HepG2 (cell line): Measurements from ENCODE around the gene SLC20A1. TPM values are rescaled to one million over a fixed set of nuclear protein-coding genes. Genes with fewer than 3 reads are reported as not detected.

ENCODE experiments used
- CENPX ChIP-seq: sonication (generic); formaldehyde crosslinking; IDR thresholded peaks from 2 replicates; pipeline ENCODE4 v1.9.0; 2021; ENCODE audit warnings: mild to moderate bottlenecking, missing genetic modification reagents, moderate library complexity
- EHMT2 ChIP-seq: fragments of 200-600 bp; sonication (generic); IDR thresholded peaks from 2 replicates; pipeline ENCODE4 v1.7.0; 2017; ENCODE audit warnings: antibody characterized with exemption, low read depth, low read length, borderline replicate concordance
- KLF11 ChIP-seq: IDR thresholded peaks from 2 replicates; pipeline ENCODE4 v1.6.1; 2016; ENCODE audit warnings: missing compliant biosample characterization
- NFATC3 ChIP-seq: sonication (generic); formaldehyde crosslinking; IDR thresholded peaks from 2 replicates; pipeline ENCODE4 v1.5.1; 2020; ENCODE audit warnings: mild to moderate bottlenecking, missing genetic modification reagents
- PAF1 ChIP-seq: IDR thresholded peaks from 2 replicates; pipeline ENCODE4 v1.6.1; 2016; ENCODE audit warnings: missing genetic modification reagents, missing compliant biosample characterization
- RARG ChIP-seq: sonication (generic); formaldehyde crosslinking; IDR thresholded peaks from 2 replicates; pipeline ENCODE4 v1.4.0; 2020; ENCODE audit warnings: low read depth, mild to moderate bottlenecking, missing genetic modification reagents
- SMAD1 ChIP-seq: sonication (generic); formaldehyde crosslinking; IDR thresholded peaks from 2 replicates; pipeline ENCODE4 v1.4.0; 2020; ENCODE audit warnings: missing genetic modification reagents, low read depth, mild to moderate bottlenecking, borderline replicate concordance
- SRSF1 ChIP-seq: fragments of 200-400 bp; formaldehyde crosslinking; optimal IDR thresholded peaks from 2 replicates; pipeline ENCODE3; 2017; ENCODE audit warnings: mild to moderate bottlenecking, low read depth, low read length, moderate library complexity
- ZFP62 ChIP-seq: sonication (generic); formaldehyde crosslinking; IDR thresholded peaks from 2 replicates; pipeline ENCODE4 v1.4.0; 2020; ENCODE audit warnings: missing genetic modification reagents
- ZNF180 ChIP-seq: sonication (generic); formaldehyde crosslinking; IDR thresholded peaks from 2 replicates; pipeline ENCODE4 v1.4.0; 2020; ENCODE audit warnings: low read depth, missing genetic modification reagents, borderline replicate concordance
- polyA plus RNA-seq, 8 experiments: library from polyadenylated mRNA; depleted of rRNA in 3 of 8; stranded (reverse) in 7 of 8; unstranded in 1 of 8; fragments of >200 nt; fragmentation: Illumina TruSeq in 4 of 8; extraction: Trizol in 4 of 8; gene quantifications; 2 replicates each; pipeline versions ENCODE4 v1.2.1 to v1.2.3, GENCODE V29; 2011 to 2016; ENCODE audit warnings: low read depth in 4 of 8, missing spikeins in 1 of 8, mixed read lengths in 1 of 8; ENCODE audit not compliant: insufficient read depth in 1 of 8
- total RNA-seq, 5 experiments: library from RNA; depleted of rRNA; stranded (reverse); fragments of >200 nt; fragmentation: Illumina TruSeq; extraction: Trizol; gene quantifications; 2 replicates each; pipeline ENCODE4 v1.2.3, GENCODE V29; 2016; ENCODE audit warnings: low read depth in 1 of 5
- TF ChIP-seq, protein P1 (sequence below): sonication (generic); formaldehyde crosslinking; IDR thresholded peaks from 2 replicates; pipeline ENCODE4 v1.5.0; 2020; ENCODE audit warnings: missing genetic modification reagents, mild to moderate bottlenecking, borderline replicate concordance
- TF ChIP-seq, protein P2 (sequence below): sonication (generic); formaldehyde crosslinking; IDR thresholded peaks from 2 replicates; pipeline ENCODE4 v1.4.0; 2020; ENCODE audit warnings: missing genetic modification reagents, borderline replicate concordance
- TF ChIP-seq, protein P3 (sequence below): sonication (generic); formaldehyde crosslinking; conservative IDR thresholded peaks from 2 replicates; pipeline ENCODE4 v1.4.0; 2020; ENCODE audit warnings: missing genetic modification reagents
- TF ChIP-seq, protein P4 (sequence below): sonication (generic); formaldehyde crosslinking; IDR thresholded peaks from 2 replicates; pipeline ENCODE4 v1.5.0; 2020; ENCODE audit warnings: missing genetic modification reagents, mild to moderate bottlenecking, borderline replicate concordance
- TF ChIP-seq, protein P5 (sequence below): fragments of 450-650 bp; IDR thresholded peaks from 2 replicates; pipeline ENCODE4 v1.6.1; 2017; ENCODE audit warnings: mild to moderate bottlenecking

Gene SLC20A1
- total and polyA plus RNA-seq, 2 of the 13 experiments (the other 11 are each of a cell fraction or from before 2014, with no cell fraction given) = 54.0 to 85.9 TPM

DNA sequence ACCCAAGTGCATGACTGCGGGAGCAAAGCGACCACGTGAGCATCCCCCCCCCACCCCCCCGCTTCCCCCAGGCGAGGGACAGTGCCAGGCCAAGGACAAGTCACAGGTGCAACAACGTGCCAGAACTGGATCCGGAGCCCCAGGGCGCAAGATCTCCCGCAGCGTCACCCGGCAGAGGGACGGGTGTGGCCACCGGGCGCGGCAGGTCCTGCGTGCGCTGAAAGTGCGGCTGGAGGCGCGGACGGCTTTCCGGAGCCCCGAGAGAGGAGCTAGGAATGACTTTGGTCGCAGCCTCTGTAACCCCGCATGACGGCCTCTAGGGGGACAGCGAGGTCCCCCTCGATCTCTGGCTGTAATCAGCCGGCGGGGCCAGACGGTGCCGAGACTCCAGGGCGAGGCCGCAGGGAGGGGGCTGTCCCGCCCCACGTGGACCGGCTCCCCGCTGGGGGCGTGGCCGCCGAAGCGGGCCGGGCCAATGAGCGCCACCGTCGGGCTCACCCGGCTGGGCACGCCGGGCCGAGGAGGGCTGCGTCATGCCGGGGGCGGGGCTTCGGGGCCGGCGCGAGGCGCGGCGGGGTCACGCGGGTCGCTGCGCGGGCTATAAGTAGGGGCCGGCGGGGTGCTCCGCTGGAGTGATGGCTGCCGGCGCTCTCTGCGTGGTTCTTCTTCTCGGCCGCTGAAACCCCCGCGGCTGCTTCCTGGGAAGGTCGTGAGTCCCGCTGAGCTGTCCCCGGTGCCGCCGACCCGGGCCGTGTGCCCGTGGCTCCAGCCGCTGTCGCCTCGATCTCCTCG, at the start of gene SLC20A1 (continued):
- no peak for TF ChIP-seq EHMT2
- no peak for TF ChIP-seq ZNF180 (CRISPR knock-in tag)
- TF ChIP-seq NFATC3 = no peak
- TF ChIP-seq, protein P1, sequence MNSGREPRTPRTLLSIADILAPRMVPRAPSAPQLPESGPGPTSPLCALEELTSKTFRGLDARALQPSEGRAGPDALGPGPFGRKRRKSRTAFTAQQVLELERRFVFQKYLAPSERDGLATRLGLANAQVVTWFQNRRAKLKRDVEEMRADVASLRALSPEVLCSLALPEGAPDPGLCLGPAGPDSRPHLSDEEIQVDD (CRISPR knock-in tag) = no peak
- TF ChIP-seq CENPX (CRISPR knock-in tag) = no peak
- TF ChIP-seq RARG (CRISPR knock-in tag) = no peak; the same call in 1 of the 2 replicates
- TF ChIP-seq, protein P2, sequence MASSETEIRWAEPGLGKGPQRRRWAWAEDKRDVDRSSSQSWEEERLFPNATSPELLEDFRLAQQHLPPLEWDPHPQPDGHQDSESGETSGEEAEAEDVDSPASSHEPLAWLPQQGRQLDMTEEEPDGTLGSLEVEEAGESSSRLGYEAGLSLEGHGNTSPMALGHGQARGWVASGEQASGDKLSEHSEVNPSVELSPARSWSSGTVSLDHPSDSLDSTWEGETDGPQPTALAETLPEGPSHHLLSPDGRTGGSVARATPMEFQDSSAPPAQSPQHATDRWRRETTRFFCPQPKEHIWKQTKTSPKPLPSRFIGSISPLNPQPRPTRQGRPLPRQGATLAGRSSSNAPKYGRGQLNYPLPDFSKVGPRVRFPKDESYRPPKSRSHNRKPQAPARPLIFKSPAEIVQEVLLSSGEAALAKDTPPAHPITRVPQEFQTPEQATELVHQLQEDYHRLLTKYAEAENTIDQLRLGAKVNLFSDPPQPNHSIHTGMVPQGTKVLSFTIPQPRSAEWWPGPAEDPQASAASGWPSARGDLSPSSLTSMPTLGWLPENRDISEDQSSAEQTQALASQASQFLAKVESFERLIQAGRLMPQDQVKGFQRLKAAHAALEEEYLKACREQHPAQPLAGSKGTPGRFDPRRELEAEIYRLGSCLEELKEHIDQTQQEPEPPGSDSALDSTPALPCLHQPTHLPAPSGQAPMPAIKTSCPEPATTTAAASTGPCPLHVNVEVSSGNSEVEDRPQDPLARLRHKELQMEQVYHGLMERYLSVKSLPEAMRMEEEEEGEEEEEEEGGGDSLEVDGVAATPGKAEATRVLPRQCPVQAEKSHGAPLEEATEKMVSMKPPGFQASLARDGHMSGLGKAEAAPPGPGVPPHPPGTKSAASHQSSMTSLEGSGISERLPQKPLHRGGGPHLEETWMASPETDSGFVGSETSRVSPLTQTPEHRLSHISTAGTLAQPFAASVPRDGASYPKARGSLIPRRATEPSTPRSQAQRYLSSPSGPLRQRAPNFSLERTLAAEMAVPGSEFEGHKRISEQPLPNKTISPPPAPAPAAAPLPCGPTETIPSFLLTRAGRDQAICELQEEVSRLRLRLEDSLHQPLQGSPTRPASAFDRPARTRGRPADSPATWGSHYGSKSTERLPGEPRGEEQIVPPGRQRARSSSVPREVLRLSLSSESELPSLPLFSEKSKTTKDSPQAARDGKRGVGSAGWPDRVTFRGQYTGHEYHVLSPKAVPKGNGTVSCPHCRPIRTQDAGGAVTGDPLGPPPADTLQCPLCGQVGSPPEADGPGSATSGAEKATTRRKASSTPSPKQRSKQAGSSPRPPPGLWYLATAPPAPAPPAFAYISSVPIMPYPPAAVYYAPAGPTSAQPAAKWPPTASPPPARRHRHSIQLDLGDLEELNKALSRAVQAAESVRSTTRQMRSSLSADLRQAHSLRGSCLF = no peak
- TF ChIP-seq, protein P3, sequence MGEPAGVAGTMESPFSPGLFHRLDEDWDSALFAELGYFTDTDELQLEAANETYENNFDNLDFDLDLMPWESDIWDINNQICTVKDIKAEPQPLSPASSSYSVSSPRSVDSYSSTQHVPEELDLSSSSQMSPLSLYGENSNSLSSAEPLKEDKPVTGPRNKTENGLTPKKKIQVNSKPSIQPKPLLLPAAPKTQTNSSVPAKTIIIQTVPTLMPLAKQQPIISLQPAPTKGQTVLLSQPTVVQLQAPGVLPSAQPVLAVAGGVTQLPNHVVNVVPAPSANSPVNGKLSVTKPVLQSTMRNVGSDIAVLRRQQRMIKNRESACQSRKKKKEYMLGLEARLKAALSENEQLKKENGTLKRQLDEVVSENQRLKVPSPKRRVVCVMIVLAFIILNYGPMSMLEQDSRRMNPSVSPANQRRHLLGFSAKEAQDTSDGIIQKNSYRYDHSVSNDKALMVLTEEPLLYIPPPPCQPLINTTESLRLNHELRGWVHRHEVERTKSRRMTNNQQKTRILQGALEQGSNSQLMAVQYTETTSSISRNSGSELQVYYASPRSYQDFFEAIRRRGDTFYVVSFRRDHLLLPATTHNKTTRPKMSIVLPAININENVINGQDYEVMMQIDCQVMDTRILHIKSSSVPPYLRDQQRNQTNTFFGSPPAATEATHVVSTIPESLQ = no peak; the same call in 1 of the 2 replicates
- no peak for TF ChIP-seq ZFP62 (CRISPR knock-in tag)
- TF ChIP-seq KLF11 (CRISPR knock-in tag) = no peak
- no peak for TF ChIP-seq SMAD1 (CRISPR knock-in tag)
- TF ChIP-seq, protein P4, sequence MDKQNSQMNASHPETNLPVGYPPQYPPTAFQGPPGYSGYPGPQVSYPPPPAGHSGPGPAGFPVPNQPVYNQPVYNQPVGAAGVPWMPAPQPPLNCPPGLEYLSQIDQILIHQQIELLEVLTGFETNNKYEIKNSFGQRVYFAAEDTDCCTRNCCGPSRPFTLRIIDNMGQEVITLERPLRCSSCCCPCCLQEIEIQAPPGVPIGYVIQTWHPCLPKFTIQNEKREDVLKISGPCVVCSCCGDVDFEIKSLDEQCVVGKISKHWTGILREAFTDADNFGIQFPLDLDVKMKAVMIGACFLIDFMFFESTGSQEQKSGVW = no peak
- TF ChIP-seq SRSF1 = peak; percentile 69
- TF ChIP-seq, protein P5, sequence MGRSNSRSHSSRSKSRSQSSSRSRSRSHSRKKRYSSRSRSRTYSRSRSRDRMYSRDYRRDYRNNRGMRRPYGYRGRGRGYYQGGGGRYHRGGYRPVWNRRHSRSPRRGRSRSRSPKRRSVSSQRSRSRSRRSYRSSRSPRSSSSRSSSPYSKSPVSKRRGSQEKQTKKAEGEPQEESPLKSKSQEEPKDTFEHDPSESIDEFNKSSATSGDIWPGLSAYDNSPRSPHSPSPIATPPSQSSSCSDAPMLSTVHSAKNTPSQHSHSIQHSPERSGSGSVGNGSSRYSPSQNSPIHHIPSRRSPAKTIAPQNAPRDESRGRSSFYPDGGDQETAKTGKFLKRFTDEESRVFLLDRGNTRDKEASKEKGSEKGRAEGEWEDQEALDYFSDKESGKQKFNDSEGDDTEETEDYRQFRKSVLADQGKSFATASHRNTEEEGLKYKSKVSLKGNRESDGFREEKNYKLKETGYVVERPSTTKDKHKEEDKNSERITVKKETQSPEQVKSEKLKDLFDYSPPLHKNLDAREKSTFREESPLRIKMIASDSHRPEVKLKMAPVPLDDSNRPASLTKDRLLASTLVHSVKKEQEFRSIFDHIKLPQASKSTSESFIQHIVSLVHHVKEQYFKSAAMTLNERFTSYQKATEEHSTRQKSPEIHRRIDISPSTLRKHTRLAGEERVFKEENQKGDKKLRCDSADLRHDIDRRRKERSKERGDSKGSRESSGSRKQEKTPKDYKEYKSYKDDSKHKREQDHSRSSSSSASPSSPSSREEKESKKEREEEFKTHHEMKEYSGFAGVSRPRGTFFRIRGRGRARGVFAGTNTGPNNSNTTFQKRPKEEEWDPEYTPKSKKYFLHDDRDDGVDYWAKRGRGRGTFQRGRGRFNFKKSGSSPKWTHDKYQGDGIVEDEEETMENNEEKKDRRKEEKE = no peak
- no peak for TF ChIP-seq PAF1 (CRISPR knock-in tag)
